Fibroblast of the conjunctiva (primary cell): ENCODE measurements around the gene ETV1.
A peak's percentile ranks its signal among the peaks of the same experiment; 100 is the strongest.
"Not testable (repeated sequence)": the region's sequence is repeated elsewhere in the genome, so short reads cannot be mapped to it uniquely, and the experiment has no call there.

Experiments
- DNase-seq: peaks from one replicate; pipeline ENCODE4 v3.0.0-alpha.2; 2010; ENCODE audit warnings: low read depth

Gene ETV1

DNA sequence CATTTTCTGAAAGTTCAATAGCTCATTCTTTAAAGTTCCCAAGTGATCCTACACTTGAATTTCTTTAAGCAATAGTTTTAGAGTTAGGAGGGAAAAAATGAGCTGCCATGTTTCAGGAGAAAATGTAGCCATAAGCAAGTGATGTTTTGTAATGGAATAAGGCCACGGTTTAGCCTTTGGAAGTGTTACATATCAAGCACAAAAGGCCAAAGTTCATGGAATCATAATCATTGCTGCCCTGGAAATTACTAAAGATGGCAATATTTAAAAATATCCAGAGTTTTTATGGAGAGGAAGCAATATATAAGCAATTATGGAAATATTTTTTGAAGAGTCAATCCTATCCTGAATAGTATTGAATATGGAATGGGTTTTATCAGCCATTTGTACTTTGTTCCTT, 68.4 kb downstream of the ETV1 start:
- DNase-seq: no peak

- peak; percentile 99 for DNase-seq
These were observed 69.3 kb downstream of the ETV1 start for GRCh38 chr7:13920053-13920697.

DNA sequence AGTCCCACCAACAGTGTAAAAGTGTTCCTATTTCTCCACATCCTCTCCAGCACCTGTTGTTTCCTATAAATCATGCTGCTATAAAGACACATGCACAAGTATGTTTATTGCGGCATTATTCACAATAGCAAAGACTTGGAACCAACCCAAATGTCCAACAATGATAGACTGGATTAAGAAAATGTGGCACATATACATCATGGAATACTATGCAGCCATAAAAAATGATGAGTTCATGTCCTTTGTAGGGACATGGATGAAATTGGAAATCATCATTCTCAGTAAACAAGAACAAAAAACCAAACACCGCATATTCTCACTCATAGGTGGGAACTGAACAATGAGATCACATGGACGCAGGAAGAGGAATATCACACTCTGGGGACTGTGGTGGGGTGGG, 71.1 kb downstream of the ETV1 start:
- DNase-seq: not testable (repeated sequence)

DNA sequence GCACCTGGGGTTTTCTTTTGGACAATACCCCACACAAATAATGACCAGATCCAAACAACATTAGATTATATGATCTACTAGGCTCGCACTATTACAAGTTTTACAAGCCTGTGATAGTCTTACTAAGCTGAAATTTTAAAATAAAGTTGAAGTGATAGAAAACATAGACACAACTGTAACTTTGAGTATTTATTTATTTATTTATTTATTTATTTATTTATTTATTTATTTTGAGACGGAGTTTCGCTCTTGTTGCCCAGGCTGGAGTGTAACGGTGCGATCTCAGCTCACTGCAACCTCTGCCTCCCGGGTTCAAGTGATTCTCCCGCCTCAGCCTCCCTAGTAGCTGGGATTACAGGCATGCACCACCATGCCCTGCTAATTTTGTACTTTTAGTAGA, 72.4 kb downstream of the ETV1 start:
- not testable (repeated sequence) for DNase-seq

GRCh38 chr7:13915891-13916290, 73.6 kb downstream of the ETV1 start:
- DNase-seq: no peak

GRCh38 chr7:13912715-13913278, 76.7 kb downstream of the ETV1 start:
- no peak for DNase-seq

DNA sequence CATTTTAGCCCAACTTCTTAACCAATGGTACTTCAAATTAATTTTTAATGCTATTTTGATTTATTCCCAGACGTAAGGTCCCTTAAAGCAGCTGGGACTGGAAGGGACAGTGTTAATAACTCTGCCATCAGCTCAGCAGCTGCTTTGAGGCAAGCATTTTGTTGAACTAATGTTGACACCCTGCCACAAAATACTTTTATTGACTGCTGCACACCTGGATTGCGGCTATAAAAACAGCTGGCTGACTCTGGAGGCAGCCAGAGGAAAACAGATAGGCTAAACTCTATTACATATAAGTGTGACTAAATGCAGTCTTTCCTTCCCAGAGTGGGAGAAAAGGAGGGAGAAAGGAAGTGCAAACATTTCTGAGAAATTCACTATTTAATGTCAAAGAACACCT, 77.6 kb downstream of the ETV1 start:
- no peak for DNase-seq

GRCh38 chr7:13910805-13911551, 78.5 kb downstream of the ETV1 start:
- DNase-seq: no peak

DNA sequence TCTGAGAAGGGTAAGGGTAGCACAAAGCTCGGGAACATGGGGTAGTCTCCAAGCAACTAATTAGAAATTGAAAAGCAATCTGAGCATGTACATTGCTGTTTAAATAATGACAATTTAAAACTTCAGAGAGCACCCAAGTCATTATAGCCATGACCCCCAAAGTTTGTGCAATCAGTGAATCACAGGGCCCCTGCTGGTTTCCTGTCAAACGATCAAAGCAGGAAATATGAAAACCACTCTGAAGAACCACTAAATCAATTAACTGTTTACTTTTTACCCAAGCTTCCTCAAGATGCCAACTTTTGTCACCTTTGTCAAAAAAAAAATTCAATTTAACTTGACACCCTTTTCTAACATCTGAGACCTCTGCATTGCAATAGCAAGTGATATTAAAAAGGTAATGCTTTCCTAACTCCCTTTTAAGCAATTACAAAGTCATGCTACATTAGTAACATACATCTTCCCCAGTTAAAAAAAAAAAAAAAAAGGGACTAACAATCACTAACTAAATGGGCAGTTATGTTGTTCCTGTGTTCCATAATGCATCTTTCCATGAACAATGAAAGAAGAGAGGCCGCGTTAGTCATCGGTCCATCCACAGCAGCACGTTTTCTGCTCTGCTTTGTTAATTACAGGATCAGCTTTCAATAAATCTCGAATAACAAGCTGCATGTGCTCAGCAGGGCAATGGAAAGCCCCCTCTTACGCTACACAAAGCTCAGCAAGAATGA, 80.6 kb downstream of the ETV1 start:
- DNase-seq: no peak

GRCh38 chr7:13907831-13908230, 81.6 kb downstream of the ETV1 start:
- DNase-seq: no peak

- DNase-seq: no peak
These were observed 84.8 kb downstream of the ETV1 start for GRCh38 chr7:13904689-13905088.

DNA sequence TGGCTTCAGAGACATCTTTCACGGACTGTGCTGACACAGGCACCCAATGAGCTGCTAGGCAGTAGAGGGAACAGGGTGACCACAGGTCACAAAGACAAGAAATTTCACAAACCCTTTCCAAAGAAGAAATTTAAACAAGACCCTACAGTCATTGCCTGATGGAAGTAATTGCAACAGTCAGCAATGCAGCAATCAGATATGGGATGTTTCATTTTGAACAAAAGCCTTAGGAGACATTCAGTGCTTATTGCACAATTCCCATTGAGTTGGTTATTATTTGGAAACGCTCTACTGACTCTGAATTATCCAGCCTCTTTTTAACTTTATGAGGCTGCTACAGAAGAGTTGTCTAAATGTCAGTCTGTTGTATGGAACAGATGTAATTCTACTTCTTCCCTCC, 85.5 kb downstream of the ETV1 start:
- DNase-seq: peak; percentile 40

DNA sequence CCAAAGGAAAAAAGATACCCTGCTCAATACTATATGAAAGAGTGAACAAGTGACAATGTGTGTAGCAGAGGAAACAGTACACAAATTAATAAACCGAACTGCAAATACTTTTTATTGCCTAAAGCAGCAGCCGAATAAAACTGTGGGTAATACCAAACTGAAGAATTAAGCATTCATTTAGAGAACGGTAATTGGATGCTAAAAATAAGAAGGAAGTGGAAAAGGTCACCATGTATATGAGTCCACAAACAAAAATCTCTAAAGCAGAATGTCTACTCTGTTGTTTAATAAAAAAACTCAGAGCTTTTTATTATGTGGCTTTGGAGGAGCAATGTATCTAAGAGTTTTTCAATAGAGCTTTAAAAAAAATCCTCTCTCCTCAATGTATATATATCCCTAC, 87.9 kb downstream of the ETV1 start:
- DNase-seq: no peak

- DNase-seq: no peak
These were observed 90.4 kb downstream of the ETV1 start for GRCh38 chr7:13898957-13899670.

- DNase-seq: no peak
These were observed 91.6 kb downstream of the ETV1 start for GRCh38 chr7:13897819-13898218.

GRCh38 chr7:13894954-13895353, 94.5 kb downstream of the ETV1 start:
- no peak for DNase-seq

DNA sequence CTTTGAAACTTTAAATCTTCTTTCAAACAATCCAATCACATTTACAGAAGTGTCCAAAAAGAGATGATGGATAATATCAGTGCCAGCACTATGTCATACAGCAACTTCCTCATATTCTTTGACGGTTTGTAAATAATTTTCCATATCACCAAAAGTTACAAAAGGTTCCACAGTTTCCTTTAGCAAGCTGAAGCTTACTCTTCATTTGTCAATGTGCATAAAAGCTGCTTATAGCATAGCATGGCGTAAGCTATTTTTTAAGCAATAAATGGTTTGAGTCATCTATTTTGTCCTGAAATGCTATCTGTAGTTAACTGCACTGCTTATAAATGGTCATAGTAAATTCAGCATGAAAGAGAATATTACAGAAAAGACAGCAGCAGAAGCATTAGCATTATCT, 95.1 kb downstream of the ETV1 start:
- no peak for DNase-seq

GRCh38 chr7:13890793-13891192, 98.7 kb downstream of the ETV1 start:
- no peak for DNase-seq

DNA sequence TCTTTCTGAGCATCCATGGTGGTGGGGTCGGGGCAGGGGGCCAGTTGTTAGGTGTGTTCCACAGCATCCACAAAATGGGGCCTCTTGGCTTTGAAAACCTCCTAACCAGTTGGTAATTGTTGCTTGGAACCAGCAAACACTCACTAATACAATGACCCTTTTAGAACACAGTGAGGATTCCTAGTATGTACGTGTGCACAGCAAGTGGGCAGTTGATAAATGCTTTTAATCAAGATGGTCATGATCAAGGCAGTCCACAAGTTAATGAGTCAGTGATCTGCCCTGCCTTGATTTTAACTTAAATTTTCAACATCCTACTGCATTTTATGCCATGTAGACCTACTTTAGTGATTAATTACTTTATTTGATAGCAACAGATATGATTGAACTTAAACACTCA, 103.1 kb downstream of the ETV1 start:
- no peak for DNase-seq

GRCh38 chr7:13882051-13882450, 107.4 kb downstream of the ETV1 start:
- DNase-seq: no peak

DNA sequence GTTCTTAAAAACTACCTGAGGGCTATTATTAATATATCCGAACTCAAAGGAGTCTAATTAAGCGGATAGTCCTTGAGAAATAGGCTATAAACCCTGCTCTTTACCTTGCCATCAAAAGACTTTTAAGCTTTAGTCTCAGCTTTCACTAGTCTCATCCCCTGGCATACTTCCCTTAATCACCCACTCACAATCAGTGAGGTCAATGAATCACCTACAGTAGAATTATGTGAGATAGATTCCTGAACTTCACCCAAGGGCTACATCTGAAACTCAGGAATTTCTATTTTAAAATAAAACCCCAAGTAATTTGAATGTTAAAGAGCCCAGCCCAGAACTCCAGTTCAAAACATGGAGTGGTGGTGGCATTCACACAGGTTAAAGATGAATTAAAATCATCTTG, 108.7 kb downstream of the ETV1 start:
- DNase-seq: no peak

DNA sequence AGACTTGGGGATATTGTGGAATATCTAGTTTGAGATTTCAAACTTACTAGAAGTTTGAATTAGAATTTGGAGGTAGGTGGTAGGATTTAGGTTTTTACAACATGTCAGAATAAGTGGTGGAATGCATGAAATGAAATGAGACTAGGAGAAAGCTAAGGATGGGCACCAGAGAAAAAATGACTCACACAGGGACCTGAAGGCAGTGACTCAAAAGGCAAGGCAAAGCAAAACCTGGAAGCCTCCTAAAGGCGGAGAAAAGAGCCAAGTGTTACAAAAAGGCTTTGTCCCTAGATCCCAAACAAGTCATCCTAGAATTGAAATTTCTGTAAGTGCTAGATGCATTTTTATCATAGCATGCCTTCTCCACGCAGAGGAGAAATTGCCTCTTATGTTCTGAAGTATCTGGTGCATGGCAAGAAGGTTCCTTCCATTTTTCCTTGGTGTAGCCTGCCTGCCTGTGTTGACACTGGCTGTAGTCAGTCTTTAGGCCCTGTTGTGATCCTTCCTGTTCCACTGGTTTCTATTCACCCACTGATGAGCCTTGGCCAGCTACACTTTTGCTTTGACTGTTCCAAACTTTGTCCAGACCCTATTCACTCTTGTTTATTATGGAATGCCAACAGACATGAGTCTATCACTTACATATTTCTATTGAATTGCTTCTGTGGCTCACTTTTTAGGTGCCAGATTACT, 109.3 kb downstream of the ETV1 start:
- DNase-seq: no peak
